HEK293T (cell line): Measurements from ENCODE around the gene RHOC.

Experiments used
- FOXM1 ChIP-seq: fragments of 450-650 bp; IDR thresholded peaks from 2 replicates; pipeline ENCODE4 v1.6.1; 2017; ENCODE audit warnings: mild to moderate bottlenecking, borderline replicate concordance
- SP1 ChIP-seq: fragments of 450-650 bp; IDR thresholded peaks from 2 replicates; pipeline ENCODE4 v1.6.1; 2017

DNA sequence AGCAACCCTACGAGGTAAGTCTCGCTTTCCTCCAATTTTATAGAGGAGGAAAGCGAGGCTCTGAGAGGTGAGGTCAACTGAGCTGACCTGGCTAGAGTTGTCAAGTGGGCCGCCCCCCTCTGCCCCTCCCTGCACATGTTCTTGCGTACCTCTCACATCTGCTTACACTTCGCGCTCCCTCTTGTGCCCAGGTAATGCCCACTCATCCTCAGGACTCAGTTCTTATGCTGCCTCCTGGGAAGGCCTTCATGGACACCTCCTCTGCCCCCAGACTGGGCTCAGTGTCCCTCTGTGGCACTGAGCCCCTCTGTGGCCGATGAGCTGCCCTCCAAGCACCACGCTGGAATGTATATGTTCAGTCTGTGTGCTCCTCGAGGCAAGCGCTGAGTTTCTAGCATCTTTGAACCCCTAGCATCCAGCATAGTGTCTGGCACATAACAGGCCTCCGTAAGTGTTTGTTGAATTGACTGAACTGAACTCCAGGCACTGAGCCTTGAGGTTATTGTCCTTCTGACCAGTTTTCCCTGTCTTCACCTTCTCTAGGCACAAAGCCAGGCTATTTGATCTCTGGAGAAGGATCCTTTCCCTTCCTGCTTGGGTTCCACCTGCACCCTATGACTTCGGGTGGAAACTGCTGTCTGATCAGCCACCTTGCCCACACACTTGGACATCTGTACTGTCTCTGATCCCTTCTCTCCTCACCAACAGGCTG is 19.0 kb downstream of the RHOC start:
- no peak for TF ChIP-seq SP1
- no peak for TF ChIP-seq FOXM1
